Hepatocyte (in vitro differentiated cells): ENCODE results near the gene GSX2. TPM values are rescaled to one million over a fixed set of nuclear protein-coding genes. Genes with fewer than 3 reads are reported as not detected.
A peak's percentile ranks its signal among the peaks of the same experiment; 100 is the strongest.

Source experiments
- DNase-seq: peaks from one replicate; pipeline ENCODE4 v3.0.0-alpha.2; 2016; ENCODE audit warnings: low spot score
- H2AFZ ChIP-seq: fragments of 200-600 bp; sonication (generic); 2 replicates; pipeline ENCODE4 v1.6.0; 2016; ENCODE audit warnings: antibody characterized with exemption, mild to moderate bottlenecking
- H3K27ac ChIP-seq: fragments of 200-600 bp; sonication (generic); 2 replicates; pipeline ENCODE4 v1.5.1; 2016; ENCODE audit warnings: mild to moderate bottlenecking
- H3K27me3 ChIP-seq: fragments of 200-600 bp; sonication (generic); 2 replicates; pipeline ENCODE4 v1.6.1; 2016
- H3K36me3 ChIP-seq: fragments of 200-600 bp; sonication (generic); replicated peaks from 2 replicates; pipeline ENCODE4 v1.5.1; 2016; ENCODE audit warnings: low read depth; ENCODE audit not compliant: insufficient read depth
- H3K4me1 ChIP-seq: fragments of 200-600 bp; sonication (generic); 2 replicates; pipeline ENCODE4 v1.5.1; 2016; ENCODE audit warnings: mild to moderate bottlenecking, moderate library complexity; ENCODE audit not compliant: insufficient read depth
- H3K4me2 ChIP-seq: fragments of 200-600 bp; sonication (generic); 2 replicates; pipeline ENCODE4 v1.6.0; 2016
- H3K4me3 ChIP-seq: fragments of 200-600 bp; sonication (generic); 2 replicates; pipeline ENCODE4 v1.5.1; 2016; ENCODE audit warnings: mild to moderate bottlenecking
- H3K79me2 ChIP-seq: fragments of 200-600 bp; sonication (generic); 2 replicates; pipeline ENCODE4 v1.6.0; 2017; ENCODE audit warnings: mild to moderate bottlenecking
- H3K9me2 ChIP-seq: fragments of 200-600 bp; sonication (generic); replicated peaks from 2 replicates; pipeline ENCODE4 v1.6.0; 2017; ENCODE audit warnings: mild to moderate bottlenecking; ENCODE audit not compliant: insufficient read depth
- H3K9me3 ChIP-seq: fragments of 200-600 bp; sonication (generic); 2 replicates; pipeline ENCODE4 v1.5.1; 2016; ENCODE audit warnings: low read depth, mild to moderate bottlenecking
- H4K20me1 ChIP-seq: fragments of 200-600 bp; sonication (generic); 2 replicates; pipeline ENCODE4 v1.6.0; 2016; ENCODE audit warnings: mild to moderate bottlenecking; ENCODE audit not compliant: insufficient read depth, poor library complexity, severe bottlenecking
- EZH2 ChIP-seq: fragments of 200-600 bp; sonication (generic); IDR thresholded peaks from 2 replicates; pipeline ENCODE4 v1.6.1; 2016; ENCODE audit warnings: antibody characterized with exemption, mild to moderate bottlenecking, borderline replicate concordance
- EZH2phosphoT487 ChIP-seq: fragments of 200-600 bp; sonication (generic); IDR thresholded peaks from one replicate; pipeline ENCODE4 v1.6.1; 2018; ENCODE audit warnings: antibody characterized with exemption, mild to moderate bottlenecking, low read depth, moderate library complexity; ENCODE audit not compliant: unreplicated experiment, severe bottlenecking
- WGBS: methylation state at CpG from one replicate; pipeline ENCODE4 v1.1.6; 2016; ENCODE audit warnings: low lambda C conversion rate; ENCODE audit errors: missing lambda C conversion rate; 5-methylcytosine and 5-hydroxymethylcytosine counted together
- polyA plus RNA-seq: library from polyadenylated mRNA; unstranded; fragments of >200 nt; fragmentation: Nextera tagmentation; extraction: Ambion mirVana; gene quantifications from 2 replicates; pipeline ENCODE4 v1.2.1, GENCODE V29; 2016
- total RNA-seq: library from RNA; depleted of rRNA; stranded (reverse); fragments of >200 nt; gene quantifications from 2 replicates; pipeline ENCODE4 v1.2.3, GENCODE V29; 2014
- TF ChIP-seq, protein P1 (sequence below): fragments of 200-600 bp; sonication (generic); IDR thresholded peaks from 2 replicates; pipeline ENCODE4 v1.5.1; 2016; ENCODE audit warnings: antibody characterized with exemption, mild to moderate bottlenecking; ENCODE audit not compliant: poor library complexity

GSX2 gene
- total and polyA plus RNA-seq, 2 experiments from 2014 or later, result not detected

GRCh38 chr4:54074381-54074780 lies 25.6 kb upstream of the GSX2 start:
- DNase-seq, result no peak
- no peak overlapping the region for H3K27ac ChIP-seq
- H3K9me2 ChIP-seq, result no peaks in the 10 kb centered on the region
- TF ChIP-seq EZH2phosphoT487 (no peak), EZH2 (no peak)
- TF ChIP-seq, protein P1, sequence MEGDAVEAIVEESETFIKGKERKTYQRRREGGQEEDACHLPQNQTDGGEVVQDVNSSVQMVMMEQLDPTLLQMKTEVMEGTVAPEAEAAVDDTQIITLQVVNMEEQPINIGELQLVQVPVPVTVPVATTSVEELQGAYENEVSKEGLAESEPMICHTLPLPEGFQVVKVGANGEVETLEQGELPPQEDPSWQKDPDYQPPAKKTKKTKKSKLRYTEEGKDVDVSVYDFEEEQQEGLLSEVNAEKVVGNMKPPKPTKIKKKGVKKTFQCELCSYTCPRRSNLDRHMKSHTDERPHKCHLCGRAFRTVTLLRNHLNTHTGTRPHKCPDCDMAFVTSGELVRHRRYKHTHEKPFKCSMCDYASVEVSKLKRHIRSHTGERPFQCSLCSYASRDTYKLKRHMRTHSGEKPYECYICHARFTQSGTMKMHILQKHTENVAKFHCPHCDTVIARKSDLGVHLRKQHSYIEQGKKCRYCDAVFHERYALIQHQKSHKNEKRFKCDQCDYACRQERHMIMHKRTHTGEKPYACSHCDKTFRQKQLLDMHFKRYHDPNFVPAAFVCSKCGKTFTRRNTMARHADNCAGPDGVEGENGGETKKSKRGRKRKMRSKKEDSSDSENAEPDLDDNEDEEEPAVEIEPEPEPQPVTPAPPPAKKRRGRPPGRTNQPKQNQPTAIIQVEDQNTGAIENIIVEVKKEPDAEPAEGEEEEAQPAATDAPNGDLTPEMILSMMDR, result no peak
- H2AFZ ChIP-seq, result no peak overlapping the region
- H4K20me1 ChIP-seq, result no peaks in the 10 kb centered on the region
- no peaks in the 10 kb centered on the region for H3K79me2 ChIP-seq
- no peak overlapping the region for H3K4me2 ChIP-seq
- no peaks in the 10 kb centered on the region for H3K36me3 ChIP-seq
- no peaks in the 10 kb centered on the region for H3K4me1 ChIP-seq
- no peak overlapping the region for H3K4me3 ChIP-seq
- no peaks in the 10 kb centered on the region for H3K27me3 ChIP-seq
- no peaks in the 10 kb centered on the region for H3K9me3 ChIP-seq

- no peaks in the 10 kb centered on the region for H3K27me3 ChIP-seq
- no peak overlapping the region for H3K4me2 ChIP-seq
- no peaks in the 10 kb centered on the region for H4K20me1 ChIP-seq
- no peak for DNase-seq
- no peaks in the 10 kb centered on the region for H3K36me3 ChIP-seq
- H3K9me3 ChIP-seq, result no peaks in the 10 kb centered on the region
- no peaks in the 10 kb centered on the region for H3K79me2 ChIP-seq
- no peaks in the 10 kb centered on the region for H3K4me1 ChIP-seq
- no peak overlapping the region for H3K4me3 ChIP-seq
- H3K27ac ChIP-seq, result no peak overlapping the region
- no peaks in the 10 kb centered on the region for H3K9me2 ChIP-seq
- TF ChIP-seq, protein P1, result no peak
- TF ChIP-seq EZH2 (no peak), EZH2phosphoT487 (no peak)
- no peak overlapping the region for H2AFZ ChIP-seq
Observed at GRCh38 chr4:54076673-54077072, 23.3 kb upstream of the GSX2 start.

DNA sequence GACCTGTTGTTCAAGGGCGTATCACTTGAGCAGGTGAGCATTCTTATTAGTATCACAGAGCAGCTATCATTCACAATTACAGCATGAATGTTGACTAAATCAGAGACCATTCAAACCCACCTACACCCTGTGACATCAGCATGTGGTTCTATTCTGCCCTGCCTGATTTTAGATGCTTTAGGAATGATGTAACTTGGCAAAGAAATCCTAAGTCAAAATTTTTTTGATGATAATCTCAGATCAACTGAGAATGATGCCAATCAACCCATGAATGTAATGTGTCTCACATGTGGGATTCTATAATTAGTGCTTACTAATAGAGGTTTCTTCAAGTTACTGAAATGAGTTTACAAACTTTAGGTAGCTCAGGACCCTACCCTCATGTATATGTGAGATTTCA lies 22.2 kb upstream of the GSX2 start:
- Histone ChIP-seq H3K36me3 (no peaks in the 10 kb centered on the region), H3K4me1 (no peaks in the 10 kb centered on the region), H3K4me3 (no peak overlapping the region), H3K27ac (no peak overlapping the region), H3K79me2 (no peaks in the 10 kb centered on the region), H3K4me2 (no peak overlapping the region), H2AFZ (no peak overlapping the region), H3K27me3 (no peaks in the 10 kb centered on the region), H4K20me1 (no peaks in the 10 kb centered on the region), H3K9me3 (no peaks in the 10 kb centered on the region), H3K9me2 (no peaks in the 10 kb centered on the region)
- no peak for DNase-seq
- 100% methylated on average over 1 of the region's 1 CpG for whole genome bisulfite sequencing
- TF ChIP-seq, protein P1, result no peak
- TF ChIP-seq EZH2 (no peak), EZH2phosphoT487 (no peak)

- no peaks in the 10 kb centered on the region for H3K36me3 ChIP-seq
- H3K9me3 ChIP-seq, result no peaks in the 10 kb centered on the region
- H3K4me1 ChIP-seq, result no peaks in the 10 kb centered on the region
- TF ChIP-seq EZH2, result no peak
- TF ChIP-seq EZH2phosphoT487, result no peak
- TF ChIP-seq, protein P1, result no peak
- 24% methylated on average over 1 of the region's 1 CpG for WGBS
- no peaks in the 10 kb centered on the region for H4K20me1 ChIP-seq
- DNase-seq, result peak; percentile 84
- no peaks in the 10 kb centered on the region for H3K9me2 ChIP-seq
- no peaks in the 10 kb centered on the region for H3K27me3 ChIP-seq
- no peak overlapping the region for H3K27ac ChIP-seq
- H3K79me2 ChIP-seq, result no peaks in the 10 kb centered on the region
- no peak overlapping the region for H3K4me2 ChIP-seq
- H2AFZ ChIP-seq, result no peak overlapping the region
- no peak overlapping the region for H3K4me3 ChIP-seq
Observed at GRCh38 chr4:54082168-54082567, 17.8 kb upstream of the GSX2 start.
